Germinal center (tissue), 1 donor: ENCODE data around the gene MTHFD1L.
A peak's percentile ranks its signal among the peaks of the same experiment; 100 is the strongest.

ENCODE experiments used
- DNase-seq: peaks from one replicate; pipeline ENCODE4 v3.0.0; 2012; ENCODE audit warnings: mixed read lengths, low spot score

MTHFD1L gene

DNA sequence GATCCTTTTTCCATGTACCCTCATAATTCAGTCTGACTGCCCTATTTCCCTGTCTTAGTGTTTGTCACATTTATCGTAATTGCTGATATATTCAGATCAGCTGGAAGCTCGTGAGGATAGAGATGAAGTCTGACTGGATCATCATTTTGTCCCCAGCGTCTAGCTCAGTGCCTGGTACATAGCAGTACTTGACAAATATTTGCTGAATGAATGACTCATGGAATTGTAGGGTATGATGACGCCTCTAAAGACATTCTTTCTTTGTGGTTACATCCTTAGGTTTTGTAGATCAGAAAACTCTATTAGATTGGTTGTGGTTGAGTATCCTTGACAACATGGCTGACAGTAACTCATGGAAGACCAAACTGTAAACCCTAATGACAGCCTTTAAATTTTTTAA is 68.9 kb downstream of the MTHFD1L start:
- DNase-seq, result no peak

DNA sequence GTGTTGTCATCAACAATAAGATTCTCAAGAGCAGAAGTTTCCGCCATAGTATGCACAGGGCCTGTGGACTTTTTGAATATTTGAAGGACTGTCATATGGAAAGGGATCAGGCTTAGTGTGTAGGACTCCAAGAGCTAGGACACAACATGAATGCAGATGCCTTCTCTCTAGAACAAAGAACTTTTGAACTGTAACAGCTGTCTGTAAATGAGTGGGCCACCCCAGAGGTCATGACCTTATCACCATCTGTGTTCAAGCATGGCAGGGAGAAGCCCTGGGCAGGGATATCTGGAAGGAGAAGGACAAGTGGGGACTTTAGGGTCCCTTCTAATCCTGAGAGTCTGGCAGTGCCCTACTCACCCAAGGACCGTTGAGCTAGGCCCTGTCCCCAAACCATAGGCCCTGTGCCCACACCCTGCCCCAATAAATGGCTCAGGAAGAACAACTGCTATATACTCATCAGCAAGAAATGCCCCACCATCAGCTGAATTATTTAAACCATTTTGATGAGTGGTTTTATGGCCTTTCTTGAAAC is 70.6 kb downstream of the MTHFD1L start:
- DNase-seq, result no peak

DNA sequence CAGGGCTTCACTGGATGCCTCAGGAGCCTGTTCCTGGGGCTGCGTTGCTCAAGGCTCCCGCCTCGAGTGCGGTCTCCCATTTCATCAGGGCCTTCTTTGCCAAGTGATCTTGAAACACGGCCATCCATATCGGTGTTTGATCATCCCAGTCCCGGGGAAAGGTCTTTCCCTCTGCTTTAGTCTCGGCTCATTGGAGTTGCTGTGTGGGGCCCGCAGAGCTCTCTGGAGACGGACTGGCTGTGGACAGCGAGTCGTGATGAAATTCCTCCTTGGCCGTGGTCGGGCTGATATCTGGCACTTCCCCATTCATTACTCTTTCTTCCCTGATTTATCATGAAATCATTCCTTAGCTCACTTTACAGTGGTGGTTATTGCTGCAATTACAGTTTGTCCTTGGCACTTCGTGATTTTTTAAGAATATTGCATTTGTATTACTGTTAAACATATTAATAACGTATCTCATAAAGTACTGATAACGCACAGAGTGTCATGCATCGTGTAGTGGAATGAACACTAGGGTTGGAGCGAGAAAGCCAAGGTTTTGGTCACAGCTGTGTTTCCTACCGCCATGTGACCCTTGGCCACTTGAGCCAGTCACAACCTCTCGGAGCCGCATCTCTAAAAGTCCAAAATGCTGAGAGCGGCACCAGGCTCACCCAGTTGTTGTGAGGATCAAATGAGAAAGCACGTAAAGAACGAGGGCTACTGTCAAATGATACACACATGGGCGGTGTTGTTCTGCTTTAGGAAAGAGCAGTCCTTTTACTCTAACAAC is 71.8 kb downstream of the MTHFD1L start:
- no peak for DNase-seq

- no peak for DNase-seq
Observed at GRCh38 chr6:150939399-150939798, 73.9 kb downstream of the MTHFD1L start.

GRCh38 chr6:150940941-150941340 is 75.4 kb downstream of the MTHFD1L start:
- no peak for DNase-seq

- no peak for DNase-seq
Observed at GRCh38 chr6:150949526-150949925, 84.0 kb downstream of the MTHFD1L start.

DNA sequence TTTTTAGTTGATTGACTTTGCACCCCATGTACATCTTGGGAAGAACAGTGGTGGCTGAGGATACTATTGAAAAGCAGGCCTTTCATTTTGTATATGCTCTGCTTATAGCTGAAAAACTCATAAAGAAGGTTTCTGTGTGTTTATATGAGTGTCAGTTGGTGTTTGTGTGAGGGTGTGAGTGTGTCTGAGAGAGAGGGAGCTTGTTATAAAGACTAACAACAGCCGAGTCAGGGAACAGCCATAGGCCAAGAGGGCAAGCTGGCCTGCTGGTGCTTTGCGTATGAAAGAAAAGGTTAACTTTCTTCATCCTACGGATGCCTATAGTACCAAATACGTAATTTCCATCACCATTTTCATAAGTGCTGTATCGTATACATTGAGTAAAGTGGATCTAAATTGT is 88.3 kb downstream of the MTHFD1L start:
- no peak for DNase-seq

GRCh38 chr6:150959166-150959565 is 93.7 kb downstream of the MTHFD1L start:
- no peak for DNase-seq

GRCh38 chr6:150962436-150962835 is 96.9 kb downstream of the MTHFD1L start:
- no peak for DNase-seq

DNA sequence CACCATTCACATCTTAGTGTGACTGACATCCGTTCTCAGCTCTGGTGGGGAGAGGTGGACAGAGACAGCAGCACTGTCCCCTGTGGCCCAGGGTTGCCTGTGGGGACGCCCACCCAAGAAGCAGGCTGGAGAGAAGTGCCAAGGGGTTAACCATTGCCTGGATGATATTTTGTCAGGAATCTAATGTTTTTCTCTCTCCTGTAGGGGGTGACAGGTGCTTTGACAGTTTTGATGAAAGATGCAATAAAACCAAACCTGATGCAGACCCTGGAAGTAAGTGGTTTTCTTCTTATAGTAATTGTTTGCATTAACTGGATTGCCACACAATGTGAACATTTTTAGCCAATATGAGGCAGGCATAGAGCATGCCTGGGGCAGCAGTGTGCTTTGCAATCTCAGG is 99.3 kb downstream of the MTHFD1L start:
- no peak for DNase-seq

DNA sequence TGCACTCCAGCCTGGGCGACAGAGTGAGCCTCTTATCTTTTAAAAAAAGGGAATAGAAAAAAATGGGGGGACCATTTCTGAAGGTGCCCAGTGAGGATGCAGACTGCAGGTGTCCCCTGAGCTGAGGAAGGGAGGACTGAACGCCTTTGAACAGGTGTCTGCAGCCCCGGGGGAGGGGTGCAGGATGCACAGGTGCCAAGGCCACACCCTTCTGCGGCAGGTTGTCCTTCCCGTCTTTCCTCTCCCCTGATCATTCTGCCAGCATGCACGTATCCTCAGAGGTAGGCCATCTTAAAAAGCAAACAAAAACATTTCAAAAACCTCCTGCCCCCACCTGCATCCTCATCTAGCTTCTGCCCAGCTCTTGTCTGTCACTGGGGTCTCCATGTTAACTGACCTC is 101.3 kb downstream of the MTHFD1L start:
- DNase-seq, result no peak

DNA sequence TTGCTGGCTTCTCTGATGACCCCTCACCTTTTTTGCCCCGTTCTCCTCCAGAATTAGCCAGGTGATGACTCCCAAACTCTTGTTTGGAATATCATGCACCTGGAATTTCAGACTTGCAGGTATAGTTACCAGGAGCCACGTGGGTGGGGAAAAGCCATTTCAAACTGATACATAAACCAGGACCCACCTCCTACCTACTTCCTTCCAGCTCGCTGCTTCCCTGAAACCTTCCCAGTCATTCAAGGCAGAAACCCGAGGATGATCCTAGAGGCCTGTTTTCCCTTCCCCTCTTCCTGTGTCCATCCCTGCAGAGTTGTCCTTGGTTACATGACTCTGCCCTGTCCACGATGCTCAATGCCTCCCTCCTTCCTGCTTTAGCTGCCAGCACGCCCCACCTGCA is 101.9 kb downstream of the MTHFD1L start:
- DNase-seq, result no peak

- DNase-seq, result no peak
Observed at GRCh38 chr6:150967910-150968309, 102.4 kb downstream of the MTHFD1L start.

GRCh38 chr6:150969901-150970300 is 104.4 kb downstream of the MTHFD1L start:
- DNase-seq, result no peak

DNA sequence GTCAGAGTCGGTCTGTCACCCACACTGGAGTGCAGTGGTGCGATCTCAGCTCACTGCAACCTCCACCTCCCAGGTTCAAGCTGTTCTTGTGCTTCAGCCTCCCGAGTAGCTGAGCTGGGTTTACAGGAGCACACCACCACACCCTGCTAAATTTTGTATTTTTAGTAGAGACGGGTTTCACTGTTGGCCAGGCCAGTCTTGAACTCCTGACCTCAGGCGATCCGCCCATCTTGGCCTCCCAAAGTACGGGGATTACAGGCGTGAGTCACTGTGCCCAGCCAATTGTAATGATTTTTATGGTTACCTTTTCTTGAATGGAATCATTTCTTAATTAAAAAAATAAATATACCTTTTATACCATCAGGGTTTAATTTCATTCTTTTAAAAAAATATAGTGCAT is 105.7 kb downstream of the MTHFD1L start:
- no peak for DNase-seq

DNA sequence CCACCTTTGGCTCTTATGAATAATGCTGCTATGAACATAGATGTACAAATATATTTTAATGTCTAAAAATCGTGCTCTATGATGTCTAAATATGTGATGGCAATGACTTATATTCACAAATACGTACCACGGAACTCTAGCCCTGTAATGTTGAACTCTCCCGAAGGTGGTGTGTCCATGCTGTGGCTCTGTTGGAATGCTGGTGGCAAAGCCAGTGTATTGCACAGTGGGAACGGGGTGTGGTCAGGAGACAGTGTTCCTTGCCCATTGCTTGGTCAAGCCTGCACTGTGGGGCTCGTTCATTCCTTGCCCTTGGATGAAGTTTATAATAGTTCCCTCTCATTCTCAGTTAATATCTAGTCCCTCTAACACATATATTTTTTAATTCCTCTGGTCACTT is 109.6 kb downstream of the MTHFD1L start:
- no peak for DNase-seq

GRCh38 chr6:150977281-150977680 is 111.8 kb downstream of the MTHFD1L start:
- DNase-seq, result no peak

- no peak for DNase-seq
Observed at GRCh38 chr6:150978624-150979023, 113.1 kb downstream of the MTHFD1L start.

GRCh38 chr6:150979826-150980350 is 114.4 kb downstream of the MTHFD1L start:
- no peak for DNase-seq

DNA sequence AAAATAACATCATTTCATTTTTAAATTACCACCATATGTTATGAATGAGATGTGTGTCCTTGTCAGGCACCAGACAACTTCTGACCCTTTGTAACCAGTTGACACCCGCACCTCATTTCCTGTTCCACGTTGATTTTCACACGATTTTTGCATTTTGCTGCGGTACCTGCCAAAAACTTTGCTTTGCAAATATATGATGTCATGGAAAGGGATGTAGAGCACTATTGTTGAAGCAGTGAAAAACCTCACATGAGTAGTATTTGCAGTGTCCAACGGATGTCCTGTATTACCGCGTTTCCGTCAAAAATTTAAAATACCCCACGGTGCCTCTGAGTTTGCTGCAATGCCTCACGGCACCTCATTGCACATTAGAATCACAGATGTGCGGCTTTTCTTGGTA is 115.6 kb downstream of the MTHFD1L start:
- DNase-seq, result peak; percentile 60

GRCh38 chr6:150981669-150982068 is 116.2 kb downstream of the MTHFD1L start:
- no peak for DNase-seq

DNA sequence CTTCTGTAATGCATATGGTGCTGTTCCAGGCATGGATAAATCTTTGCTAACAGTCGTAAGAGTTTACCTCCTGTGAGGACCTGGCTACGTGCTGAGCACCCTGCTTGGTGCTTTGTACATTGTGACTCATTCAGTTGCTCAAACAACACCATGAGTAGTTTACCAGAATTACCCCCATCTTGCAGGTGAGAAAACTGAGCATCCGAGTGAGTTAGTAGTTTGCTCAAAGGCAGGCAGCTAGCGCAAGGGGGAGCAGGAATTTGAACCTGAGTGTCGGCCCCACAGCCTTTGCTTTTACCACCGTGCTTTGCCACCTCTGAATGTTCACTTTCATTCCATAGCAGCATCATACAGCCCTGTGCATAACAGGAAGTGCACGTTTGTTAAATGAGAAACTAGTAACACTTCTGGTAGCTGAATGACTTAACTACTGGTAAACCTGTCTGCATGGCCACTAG is 121.9 kb downstream of the MTHFD1L start:
- no peak for DNase-seq

- DNase-seq, result no peak
Observed at GRCh38 chr6:150987855-150988464, 122.5 kb downstream of the MTHFD1L start.
